ENCODE data around the gene ACYP1.

Gene ACYP1

DNA sequence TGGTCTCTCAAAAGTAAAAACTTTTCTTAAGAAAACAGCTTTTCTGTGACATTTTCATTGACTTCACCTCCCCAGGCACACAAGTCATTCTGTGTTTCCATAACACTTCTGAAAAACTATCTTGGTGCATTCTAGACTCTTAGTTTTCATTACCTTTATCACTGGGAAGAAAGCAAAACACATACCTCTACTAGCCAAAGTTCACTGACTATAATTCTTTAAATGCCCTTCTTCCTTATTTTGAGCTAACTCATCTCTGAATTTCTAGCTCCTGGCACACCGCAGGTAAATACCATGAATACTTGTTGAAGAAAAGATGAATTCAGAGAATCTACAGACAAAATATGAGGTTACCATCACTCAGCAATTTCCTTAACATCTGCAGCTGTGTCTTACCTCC is 33.7 kb downstream of the ACYP1 start:
- no peak for DNase-seq

DNA sequence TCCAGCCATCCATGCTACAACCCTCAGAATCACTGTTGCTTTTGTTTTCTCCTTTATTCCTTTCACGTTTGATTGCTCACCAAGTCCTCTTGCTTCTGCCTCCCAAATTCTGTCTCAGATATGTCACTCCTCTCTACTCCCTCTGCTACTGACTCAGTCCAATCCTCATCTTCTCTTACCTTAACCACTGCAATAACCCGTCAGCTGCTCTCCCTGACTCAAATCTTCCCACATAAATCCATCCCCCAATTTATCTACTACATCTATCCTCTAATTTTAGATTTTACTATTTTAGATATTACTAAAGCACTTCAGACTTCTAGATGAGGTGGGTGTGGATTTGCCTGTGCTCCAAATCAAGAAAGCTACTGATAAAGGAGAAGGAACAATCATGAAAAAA is 37.9 kb downstream of the ACYP1 start:
- DNase-seq, result no peak

DNA sequence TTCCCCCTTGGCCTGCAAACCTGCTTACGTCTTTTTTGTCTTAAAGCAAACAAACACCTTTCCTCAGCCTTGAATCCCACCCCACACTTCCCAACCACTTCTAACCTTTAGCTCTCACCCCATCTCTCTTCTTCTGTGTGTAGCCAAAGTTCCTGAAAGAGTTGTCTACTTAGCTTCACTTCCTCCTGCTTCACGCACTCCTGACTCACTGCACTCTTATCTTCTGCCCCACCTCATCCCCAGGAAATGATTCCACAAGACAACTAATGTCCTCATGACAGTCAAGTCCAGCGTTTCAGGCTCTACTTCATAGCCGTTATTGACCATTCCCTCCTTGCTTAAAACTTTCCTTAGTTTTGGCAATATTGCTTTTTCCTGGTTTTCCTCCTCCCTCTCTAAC is 38.7 kb downstream of the ACYP1 start:
- no peak for DNase-seq

DNA sequence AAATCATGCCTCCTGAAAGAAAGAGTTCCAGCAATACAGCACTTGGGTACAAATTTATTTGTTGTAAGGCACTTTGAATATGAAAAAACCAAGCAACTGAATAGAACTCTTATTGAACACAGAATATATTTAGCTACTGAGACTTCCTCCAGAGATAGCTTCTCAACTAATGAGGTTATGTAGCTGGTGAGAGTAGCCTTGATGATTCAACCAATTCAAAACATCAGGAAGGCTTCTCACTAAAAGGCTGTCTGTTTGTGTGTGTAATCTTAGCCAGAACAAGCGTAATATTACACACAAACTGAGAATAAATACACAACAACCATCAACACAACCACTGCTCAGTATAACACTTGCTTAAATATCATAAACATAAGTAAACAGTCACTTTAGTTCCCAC is 40.7 kb downstream of the ACYP1 start:
- DNase-seq, result no peak

DNA sequence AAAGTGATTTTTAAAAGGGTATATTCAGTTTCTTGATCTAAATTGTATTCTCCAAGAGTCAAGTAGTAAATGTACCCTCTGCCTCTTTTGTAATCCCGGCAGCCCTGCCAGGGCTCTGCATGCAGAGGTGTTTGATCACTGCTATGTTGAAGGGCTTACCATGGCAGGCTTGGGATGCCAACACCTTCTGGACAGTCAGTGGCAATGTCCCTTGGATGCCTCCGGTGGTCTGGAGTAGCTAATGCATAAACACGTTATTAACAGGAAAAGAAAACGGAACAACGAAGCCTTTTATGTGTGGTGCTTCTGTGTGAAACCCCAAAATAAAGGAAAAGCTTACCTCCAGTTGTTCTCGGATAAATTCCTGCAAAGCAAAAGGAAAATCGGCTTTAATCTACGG is 41.2 kb downstream of the ACYP1 start:
- DNase-seq, result peak; percentile 33

GRCh38 chr14:75018694-75019093 is 45.1 kb downstream of the ACYP1 start:
- no peak for DNase-seq

- no peak for DNase-seq
Measured at GRCh38 chr14:75016815-75017214, 47.0 kb downstream of the ACYP1 start.

- DNase-seq, result no peak
Measured at GRCh38 chr14:75015496-75015895, 48.3 kb downstream of the ACYP1 start.

GRCh38 chr14:75013290-75013689 is 50.5 kb downstream of the ACYP1 start:
- DNase-seq, result no peak

DNA sequence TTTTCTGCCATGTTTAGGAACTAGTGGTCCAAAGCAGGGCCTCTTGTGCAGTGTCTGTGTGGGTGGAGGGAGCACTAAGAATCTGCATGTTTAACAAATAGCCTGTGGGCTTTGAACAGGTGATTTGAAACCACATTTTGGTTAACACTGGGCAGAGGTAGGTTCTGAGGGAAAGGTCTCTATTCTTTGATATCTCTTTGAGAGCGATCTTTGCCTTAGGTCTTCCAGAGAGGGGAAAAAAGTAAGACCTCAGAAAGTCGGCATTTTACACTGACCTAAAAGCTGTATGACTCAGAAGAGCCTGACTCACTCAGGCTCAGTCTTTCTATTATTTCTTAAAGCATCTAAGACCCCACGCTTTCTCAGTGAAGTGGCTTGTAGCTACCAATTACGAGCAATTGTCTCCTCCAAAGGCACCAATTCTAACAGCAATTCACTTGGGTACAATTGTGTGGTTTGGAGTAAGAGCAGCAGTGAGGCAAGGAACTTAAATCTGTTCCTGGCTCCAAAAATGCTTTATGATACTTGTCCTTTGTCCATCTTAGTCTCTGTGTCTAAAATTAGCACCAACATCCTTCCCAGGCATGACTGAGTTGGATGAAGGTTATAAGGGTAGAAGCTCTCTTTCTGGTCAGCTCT is 52.3 kb downstream of the ACYP1 start:
- no peak for DNase-seq

GRCh38 chr14:75010472-75011093 is 53.2 kb downstream of the ACYP1 start:
- no peak for DNase-seq

- DNase-seq, result no peak
Measured at GRCh38 chr14:75009176-75009575, 54.6 kb downstream of the ACYP1 start.

DNA sequence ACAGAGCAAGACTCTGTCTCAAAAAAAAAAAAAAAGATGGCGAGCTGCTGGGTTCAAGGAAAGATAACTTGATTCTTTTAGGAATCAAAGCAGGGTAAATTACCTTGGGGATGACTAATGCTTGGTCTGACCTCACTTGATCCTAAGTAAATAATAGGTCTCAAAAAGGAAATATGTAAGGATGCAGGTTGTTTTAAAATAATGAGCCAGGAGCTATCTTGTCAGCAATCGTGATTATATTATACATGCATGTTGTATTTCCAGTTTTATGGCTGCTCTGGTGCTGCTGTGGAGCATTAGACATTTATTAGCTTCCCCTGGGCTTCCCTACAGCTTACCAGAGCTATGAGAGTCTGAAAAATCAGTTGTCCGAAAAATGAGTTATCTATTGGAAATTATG is 58.5 kb downstream of the ACYP1 start:
- no peak for DNase-seq

DNA sequence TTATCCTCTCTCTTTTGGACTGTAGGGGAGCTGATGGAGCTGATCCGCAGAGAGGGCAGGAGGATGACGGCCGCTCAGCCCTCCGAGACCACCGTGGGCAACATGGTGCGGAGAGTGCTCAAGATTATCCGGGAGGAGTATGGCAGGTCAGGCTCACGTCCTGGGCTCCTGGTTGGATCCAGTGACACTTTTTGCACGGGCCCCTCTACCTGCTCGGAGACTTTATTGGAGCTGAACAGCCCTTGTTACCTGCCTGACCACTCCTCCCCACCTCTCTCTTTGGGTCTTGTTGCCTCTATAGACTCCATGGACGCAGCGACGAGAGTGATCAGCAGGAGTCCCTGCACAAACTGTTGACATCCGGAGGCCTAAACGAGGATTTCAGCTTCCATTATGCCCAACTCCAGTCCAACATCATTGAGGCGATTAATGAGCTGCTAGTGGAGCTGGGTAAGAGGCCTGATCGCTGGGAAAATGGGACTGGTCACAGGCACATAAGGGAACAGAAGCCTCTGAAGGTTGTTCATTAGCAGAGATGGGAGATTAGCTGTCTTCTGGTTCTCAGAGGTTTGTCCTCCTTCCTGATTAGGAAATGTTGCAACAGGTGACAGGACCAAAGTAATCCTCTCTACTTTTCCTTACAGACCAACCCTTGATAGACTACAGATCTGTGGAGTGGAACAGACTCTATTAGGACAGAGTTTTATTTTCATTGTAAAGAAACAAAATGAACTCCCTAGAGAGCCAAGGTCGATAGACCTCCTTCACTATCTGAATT is 60.4 kb downstream of the ACYP1 start:
- no peak for DNase-seq
